Left lung (tissue), 10 donors: ENCODE measurements around the gene ITIH5. TPM values are rescaled to one million over a fixed set of nuclear protein-coding genes. Genes with fewer than 3 reads are reported as not detected.

Experiments used
- ATAC-seq: fragments of 200-7000 bp; cut with Tn5 transposase; one replicate; pipeline ENCODE4 v1.9.1; 2020; ENCODE audit warnings: moderate library complexity
- DNase-seq, 4 donors: peaks; one replicate each; pipeline ENCODE4 v3.0.0-alpha.2; 2013 to 2020
- H3K27ac ChIP-seq, 2 donors: fragments of 200-600 bp; sonication (generic) in 1 of 2; one replicate each; pipeline versions ENCODE4 v1.5.0 to v1.8.0; 2020 to 2021
- H3K27me3 ChIP-seq, 2 donors: fragments of 200-600 bp; sonication (generic) in 1 of 2; one replicate each; pipeline versions ENCODE4 v1.5.0 to v1.8.0; 2020 to 2021
- H3K36me3 ChIP-seq, 2 donors: fragments of 200-600 bp; sonication (generic) in 1 of 2; one replicate each; pipeline versions ENCODE4 v1.5.0 to v1.8.0; 2020 to 2021
- H3K4me1 ChIP-seq, 2 donors: fragments of 200-600 bp; one replicate each; pipeline ENCODE4 v1.8.0; 2021
- H3K4me3 ChIP-seq, 2 donors: fragments of 200-600 bp; sonication (generic) in 1 of 2; one replicate each; pipeline versions ENCODE4 v1.5.0 to v1.8.0; 2020 to 2021; ENCODE audit warnings: mild to moderate bottlenecking in 1 of 2
- H3K9me3 ChIP-seq, 2 donors: fragments of 200-600 bp; sonication (generic) in 1 of 2; one replicate each; pipeline versions ENCODE4 v1.5.0 to v1.8.0; 2020 to 2021
- CTCF ChIP-seq, 2 donors: fragments of 200-600 bp; sonication (generic) in 1 of 2; IDR thresholded peaks; one replicate each; pipeline versions ENCODE4 v1.5.0 to v1.8.0; 2021; ENCODE audit warnings: antibody characterized with exemption in 2 of 2
- intact Hi-C, 2 donors: fragments of 100-400 bp; cut with DNase I; formaldehyde crosslinking; loops; one replicate each; pipeline versions ENCODE4 v1.11.2 to v1.14.2; 2022
- polyA plus RNA-seq, 6 donors: library from polyadenylated mRNA; unstranded; fragments of 120-200 nt; gene quantifications; one replicate each; pipeline ENCODE4 v1.2.1, GENCODE V29; 2013; ENCODE audit not compliant: insufficient read length in 6 of 6
- total RNA-seq, 2 donors: library from RNA; stranded (reverse); fragmentation: NEBNext Ultra II Directional; extraction: Animal tissue kit (Norgen Biotek cat#: 25700); gene quantifications; one replicate each; pipeline ENCODE4 v1.2.1, GENCODE V29; 2021
- donor health status: DM: no; HTN: yes; CAD: no.
- donor health status: DM: no; HTN: no; CAD: no.

ITIH5 gene
- total and polyA plus RNA-seq, 8 donors: 7.0 to 40.7 (median 29.9) TPM

DNA sequence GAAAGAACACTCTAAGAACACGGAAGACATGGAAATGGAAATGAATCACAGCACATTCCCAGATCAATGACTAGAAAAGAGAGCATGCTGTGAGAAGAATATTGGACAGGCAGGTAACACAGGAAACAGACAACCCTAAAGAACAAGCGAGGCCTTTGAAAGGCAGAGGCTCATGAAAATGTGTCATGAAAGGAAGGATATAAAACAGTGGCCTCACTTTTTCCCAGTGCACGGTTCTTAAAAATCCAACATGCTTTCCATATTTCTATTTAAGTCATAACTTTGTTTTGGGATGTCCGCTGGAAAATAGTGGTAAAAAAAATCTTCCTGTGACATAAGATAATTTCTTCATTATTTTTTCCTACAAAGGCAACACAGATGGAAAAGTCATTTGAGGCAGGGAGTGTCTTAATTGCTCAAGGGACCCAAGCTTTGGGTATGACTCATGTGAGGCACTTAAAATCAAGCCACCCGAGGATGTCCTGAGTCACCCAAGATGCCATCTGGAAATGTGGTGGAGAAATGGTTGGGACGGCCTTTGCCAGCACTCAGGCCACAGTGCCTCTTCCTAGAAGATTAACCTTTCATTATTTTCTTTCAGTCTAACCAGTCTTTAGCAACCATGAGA lies 17.0 kb downstream of the ITIH5 start:
- no peak for DNase-seq
- no peaks in the 10 kb centered on the region for H3K27me3 ChIP-seq
- H3K27ac ChIP-seq: no peak overlapping the region
- H3K36me3 ChIP-seq: no peaks in the 10 kb centered on the region
- H3K4me3 ChIP-seq: no peak overlapping the region
- ATAC-seq: no peak
- TF ChIP-seq CTCF (IDR thresholded peaks at IDR 0.05): no peak
- intact Hi-C loops: no loop called here
- H3K9me3 ChIP-seq: no peaks in the 10 kb centered on the region
- no peaks in the 10 kb centered on the region for H3K4me1 ChIP-seq

DNA sequence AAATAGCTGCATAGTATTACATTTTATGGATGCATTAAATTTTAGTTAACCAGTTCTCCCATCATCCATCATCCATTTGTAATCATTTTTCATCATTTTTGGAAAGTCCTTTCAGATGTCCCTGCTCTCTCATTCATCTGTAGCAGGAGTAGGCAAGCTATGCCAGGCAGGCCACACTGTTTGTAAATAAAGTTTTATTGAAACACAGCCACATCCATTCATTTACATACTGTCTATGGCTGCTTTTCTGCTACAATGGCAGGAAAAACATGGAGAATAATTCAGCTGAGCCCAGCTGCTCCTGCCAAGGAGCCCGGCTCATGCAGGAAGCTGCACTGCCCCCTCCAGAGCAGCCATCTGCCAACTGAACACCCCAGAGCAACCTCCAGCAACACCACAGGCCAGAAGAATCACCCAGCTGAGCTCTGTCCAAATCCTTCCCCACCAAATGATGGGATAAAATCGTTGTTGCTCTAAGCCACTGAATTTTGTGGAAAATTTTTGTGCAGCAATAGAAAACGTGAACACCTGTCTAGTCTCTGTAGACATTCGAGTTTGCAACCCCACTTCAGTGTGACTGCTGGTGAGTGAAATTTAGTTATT lies 19.6 kb downstream of the ITIH5 start:
- no peak for TF ChIP-seq CTCF (IDR thresholded peaks at IDR 0.05)
- no peaks in the 10 kb centered on the region for H3K36me3 ChIP-seq
- no peaks in the 10 kb centered on the region for H3K9me3 ChIP-seq
- intact Hi-C loops: no loop called here
- no peaks in the 10 kb centered on the region for H3K27me3 ChIP-seq
- ATAC-seq: no peak
- no peak overlapping the region for H3K27ac ChIP-seq
- H3K4me1 ChIP-seq: no peaks in the 10 kb centered on the region
- no peak overlapping the region for H3K4me3 ChIP-seq
- DNase-seq: no peak

DNA sequence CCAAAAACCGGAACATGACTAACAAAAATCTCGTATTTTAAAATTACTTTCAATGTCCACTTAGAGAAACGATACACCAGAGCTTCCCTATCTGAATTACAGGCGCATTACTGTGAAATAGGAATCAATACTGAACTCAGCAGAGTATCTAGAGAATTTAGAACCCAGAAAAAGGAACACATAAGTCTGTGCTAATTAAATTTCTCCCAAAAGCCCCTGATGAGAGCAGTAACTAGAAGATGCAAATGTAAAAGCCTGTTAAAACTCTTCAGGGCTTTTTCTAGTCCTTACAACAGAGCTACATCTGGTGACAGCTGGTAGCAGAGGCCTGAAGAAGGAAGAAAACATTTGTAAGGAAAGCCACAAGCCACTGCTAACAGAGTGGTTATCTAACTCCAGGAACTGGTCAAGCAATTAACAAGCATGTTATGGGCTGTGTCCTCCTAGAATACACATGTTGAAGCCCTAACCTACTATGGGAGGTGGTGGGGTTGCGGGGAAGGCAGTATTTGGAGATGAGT lies 24.2 kb downstream of the ITIH5 start:
- Histone ChIP-seq H3K27me3 (no peaks in the 10 kb centered on the region), H3K4me1 (no peaks in the 10 kb centered on the region), H3K36me3 (no peaks in the 10 kb centered on the region), H3K27ac (no peak overlapping the region), H3K4me3 (no peak overlapping the region), H3K9me3 (peaks cover 0 to 8% of the 10 kb centered on the region in 2 donors)
- no peak for TF ChIP-seq CTCF (IDR thresholded peaks at IDR 0.05)
- intact Hi-C loops: no loop called here
- ATAC-seq: no peak
- no peak for DNase-seq

- no peak overlapping the region for H3K27ac ChIP-seq
- ATAC-seq: no peak
Observed at GRCh38 chr10:7635408-7636125, 31.2 kb downstream of the ITIH5 start.

More at GRCh38 chr10:7635408-7636125, 31.2 kb downstream of the ITIH5 start:
- H3K36me3 ChIP-seq: no peaks in the 10 kb centered on the region
- intact Hi-C loops: no loop called here
- H3K4me1 ChIP-seq: no peaks in the 10 kb centered on the region
- peaks cover 0 to 8% of the 10 kb centered on the region in 2 donors for H3K9me3 ChIP-seq
- TF ChIP-seq CTCF (IDR thresholded peaks at IDR 0.05): no peak
- H3K4me3 ChIP-seq: no peak overlapping the region
- H3K27me3 ChIP-seq: no peaks in the 10 kb centered on the region
- DNase-seq: no peak
